ENCODE measurements around the gene PTGES.

Gene PTGES

GRCh38 chr9:129714511-129715061 is 38.3 kb downstream of the PTGES start:
- no peak for DNase-seq

- DNase-seq: no peak
These were observed 39.5 kb downstream of the PTGES start for GRCh38 chr9:129713402-129713679.

DNA sequence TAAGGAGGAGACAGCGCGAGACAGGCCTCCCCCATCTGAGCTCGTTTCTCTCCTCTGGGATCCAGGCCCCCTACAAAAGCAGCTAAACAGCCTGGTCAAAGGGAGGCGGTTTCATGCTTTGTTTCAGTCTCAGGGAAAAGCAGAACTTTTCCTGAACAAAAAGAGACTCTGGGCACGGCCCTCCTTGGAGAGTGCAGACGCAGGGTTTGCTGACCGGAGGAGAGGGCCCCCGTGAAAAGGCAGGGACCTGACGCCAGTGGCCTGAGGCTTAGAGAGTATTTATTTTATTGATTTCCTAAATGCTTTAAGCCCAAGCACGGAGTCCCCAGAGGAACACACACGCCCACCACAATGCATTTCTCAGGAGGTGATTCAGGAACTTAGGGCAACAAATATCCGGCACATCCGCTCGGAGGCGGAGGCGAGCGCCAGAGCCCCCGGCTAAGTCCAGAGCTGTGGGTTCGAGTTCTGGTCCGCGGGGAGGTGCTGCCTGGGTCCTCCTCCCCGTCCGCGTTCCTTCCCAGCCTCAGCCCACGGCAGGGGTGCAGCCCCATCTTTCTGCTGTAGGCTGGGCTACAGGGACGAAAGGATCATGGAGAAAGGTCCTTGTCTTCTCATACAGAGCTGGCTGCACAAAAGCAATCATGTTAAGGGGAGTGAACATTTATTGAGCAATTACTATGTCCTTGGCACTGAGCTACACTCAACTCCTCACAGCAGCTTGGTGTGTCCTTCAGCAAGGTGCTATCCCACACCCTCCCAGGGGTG is 40.0 kb downstream of the PTGES start:
- no peak for DNase-seq

DNA sequence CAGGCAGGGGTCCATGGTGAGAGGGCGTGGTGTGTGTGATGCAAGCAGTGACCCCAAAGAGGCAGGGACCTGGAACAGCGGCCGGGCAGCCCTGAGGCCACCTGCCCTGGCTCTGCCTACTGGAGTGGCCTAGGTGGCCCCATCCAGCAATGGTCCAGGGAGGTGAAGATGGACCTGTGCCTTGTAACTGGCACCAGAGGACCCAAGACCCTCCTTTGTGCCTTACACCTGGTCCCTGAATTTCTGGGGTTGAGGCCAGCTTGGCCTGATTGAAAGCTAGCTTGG is 42.7 kb downstream of the PTGES start:
- DNase-seq: no peak

- no peak for DNase-seq
These were observed 43.2 kb downstream of the PTGES start for GRCh38 chr9:129709438-129710168.

- no peak for DNase-seq
These were observed 44.0 kb downstream of the PTGES start for GRCh38 chr9:129708793-129709192.

GRCh38 chr9:129704807-129705206 is 48.0 kb downstream of the PTGES start:
- no peak for DNase-seq

- no peak for DNase-seq
These were observed 49.0 kb downstream of the PTGES start for GRCh38 chr9:129703667-129704355.

GRCh38 chr9:129702589-129703520 is 50.0 kb downstream of the PTGES start:
- DNase-seq: no peak

GRCh38 chr9:129701549-129701948 is 51.3 kb downstream of the PTGES start:
- DNase-seq: no peak

DNA sequence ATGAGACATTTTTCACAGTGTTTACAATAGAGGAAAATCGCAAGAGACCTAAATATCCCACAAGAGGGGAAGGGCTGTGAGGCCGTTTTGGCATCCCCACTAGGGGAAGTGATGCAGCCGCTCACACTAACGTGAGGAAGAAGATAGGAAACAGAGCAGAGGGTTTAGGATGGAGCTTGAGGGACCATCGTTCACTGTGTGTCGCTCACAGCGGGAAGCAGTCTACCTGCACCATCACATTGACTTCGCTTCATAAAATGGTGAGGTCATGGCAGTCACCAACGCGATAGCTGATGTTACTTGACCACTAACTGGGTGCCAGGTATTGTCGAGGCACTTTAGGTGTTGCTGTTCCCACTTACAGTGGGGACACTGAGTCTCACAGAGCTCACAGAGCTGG is 51.8 kb downstream of the PTGES start:
- DNase-seq: no peak

DNA sequence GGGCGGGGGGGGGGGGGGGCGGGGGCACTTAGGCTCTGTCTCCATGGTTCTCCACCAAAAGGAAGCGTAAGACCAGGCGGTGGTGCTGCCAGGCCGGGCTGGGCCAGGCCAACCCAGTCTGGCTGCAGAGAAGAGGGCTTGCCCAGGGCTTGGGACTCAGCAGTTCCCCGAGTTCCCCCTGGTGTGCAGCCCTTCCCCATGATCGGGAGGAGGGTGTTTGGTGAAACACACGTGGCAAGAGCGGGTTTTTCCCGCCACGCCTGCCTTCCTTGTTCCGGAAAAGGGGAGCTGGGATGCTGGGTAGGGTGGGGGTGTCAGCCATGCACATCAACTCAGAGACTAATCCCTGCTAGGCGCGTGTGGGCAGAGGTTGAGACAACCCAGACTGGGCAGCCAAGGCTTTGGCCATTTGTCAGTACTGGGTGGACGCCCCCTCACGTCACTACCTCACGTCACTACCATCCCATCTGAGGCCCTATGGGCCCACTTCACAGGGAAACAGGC is 54.5 kb downstream of the PTGES start:
- DNase-seq: no peak

GRCh38 chr9:129697656-129698253 is 55.1 kb downstream of the PTGES start:
- DNase-seq: no peak

- DNase-seq: no peak
These were observed 55.7 kb downstream of the PTGES start for GRCh38 chr9:129696944-129697655.

DNA sequence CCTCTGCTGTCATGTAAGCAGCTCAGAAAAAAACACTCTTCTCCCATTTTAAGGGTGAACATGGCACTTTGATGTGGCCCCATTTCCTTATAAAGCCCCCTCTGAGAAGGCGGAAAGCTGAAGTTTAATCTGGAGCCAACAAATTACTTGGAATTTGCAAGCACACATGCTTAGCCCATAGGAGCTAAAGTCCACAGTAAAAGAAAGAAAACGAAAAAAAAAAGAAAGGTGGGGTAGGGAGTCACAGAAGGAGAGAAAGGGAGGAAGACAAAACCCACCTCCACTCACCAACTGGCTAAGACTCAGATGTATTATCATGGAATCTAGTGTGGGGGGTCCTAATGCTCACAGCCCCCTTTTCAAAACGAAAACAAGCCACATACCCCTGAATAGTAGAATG is 57.0 kb downstream of the PTGES start:
- DNase-seq: no peak

DNA sequence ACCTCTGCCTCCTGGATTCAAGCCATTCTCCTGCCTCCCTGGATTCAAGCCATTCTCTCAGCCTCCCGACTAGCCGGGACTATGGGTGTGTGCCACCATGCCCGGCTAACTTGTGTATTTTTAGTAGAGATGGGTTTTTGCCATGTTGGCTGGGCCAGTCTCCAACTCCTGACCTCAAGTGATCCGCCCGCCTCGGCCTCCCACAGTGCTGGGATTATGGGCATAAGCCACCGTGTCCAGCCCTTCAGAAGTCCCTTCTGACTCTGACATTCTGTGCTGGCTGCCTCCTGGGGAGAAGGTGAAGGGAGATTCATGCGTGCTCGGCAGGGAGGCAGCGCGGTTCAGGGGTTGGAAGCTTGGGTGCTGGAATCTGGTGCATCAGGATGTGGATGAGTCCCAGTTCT is 58.6 kb downstream of the PTGES start:
- DNase-seq: no peak

- no peak for DNase-seq
These were observed 59.1 kb downstream of the PTGES start for GRCh38 chr9:129693741-129694140.

GRCh38 chr9:129692534-129692933 is 60.3 kb downstream of the PTGES start:
- DNase-seq: no peak

Measured in activated CD4-positive, CD25-positive, alpha-beta regulatory T cell treated with anti-CD3 and anti-CD28 coated beads, Interleukin-2, amount 50 U/mL, for 72 hours (primary cell).